HepG2 (cell line): Measurements from ENCODE around the gene RPH3AL.

Source experiments
- CTCF ChIP-seq: sonication (generic); formaldehyde crosslinking; IDR thresholded peaks from 2 replicates; pipeline ENCODE4 v1.5.0; 2020; ENCODE audit warnings: mild to moderate bottlenecking, missing genetic modification reagents, moderate library complexity
- FOSL1 ChIP-seq: sonication (generic); formaldehyde crosslinking; IDR thresholded peaks from 2 replicates; pipeline ENCODE4 v1.9.0; 2021; ENCODE audit warnings: missing genetic modification reagents, borderline replicate concordance
- IKZF5 ChIP-seq: IDR thresholded peaks from 2 replicates; pipeline ENCODE4 v1.6.1; 2018; ENCODE audit warnings: missing genetic modification reagents, mild to moderate bottlenecking, missing compliant biosample characterization

- TF ChIP-seq IKZF5 (CRISPR knock-in tag) = no peak
- no peak for TF ChIP-seq FOSL1 (CRISPR knock-in tag)
- TF ChIP-seq CTCF (CRISPR knock-in tag) = no peak
These were observed 173.6 kb downstream of the RPH3AL start for GRCh38 chr17:179066-179432.
